CD1c-positive myeloid dendritic cell (primary cell): ENCODE data around the gene CEP128.

Experiments used
- DNase-seq: peaks from one replicate; pipeline ENCODE4 v3.0.0-alpha.2; 2016; ENCODE audit errors: extremely low spot score

CEP128 gene

GRCh38 chr14:80615831-80616230, 325.7 kb downstream of the CEP128 start:
- DNase-seq, result no peak

DNA sequence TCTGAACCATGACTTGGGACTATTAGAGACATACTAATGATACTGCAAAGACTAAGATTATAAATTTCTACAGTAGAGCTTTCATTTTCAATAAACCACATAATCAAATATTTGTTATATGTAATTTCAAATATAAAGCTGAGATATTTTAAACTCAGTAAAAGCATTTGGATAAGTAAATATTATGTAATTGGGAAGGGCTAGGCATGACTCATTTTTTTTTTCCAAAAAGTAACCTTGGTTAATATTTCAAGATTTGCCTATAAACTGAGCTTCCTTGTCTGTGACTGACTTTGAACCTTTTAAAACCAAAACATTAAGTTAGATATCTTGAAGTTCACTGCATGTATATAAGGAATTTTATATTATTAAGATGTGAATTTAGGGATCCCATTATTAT, 332.5 kb downstream of the CEP128 start:
- no peak for DNase-seq

GRCh38 chr14:80608563-80608962, 333.0 kb downstream of the CEP128 start:
- no peak for DNase-seq

GRCh38 chr14:80607430-80608190, 333.9 kb downstream of the CEP128 start:
- DNase-seq, result no peak

DNA sequence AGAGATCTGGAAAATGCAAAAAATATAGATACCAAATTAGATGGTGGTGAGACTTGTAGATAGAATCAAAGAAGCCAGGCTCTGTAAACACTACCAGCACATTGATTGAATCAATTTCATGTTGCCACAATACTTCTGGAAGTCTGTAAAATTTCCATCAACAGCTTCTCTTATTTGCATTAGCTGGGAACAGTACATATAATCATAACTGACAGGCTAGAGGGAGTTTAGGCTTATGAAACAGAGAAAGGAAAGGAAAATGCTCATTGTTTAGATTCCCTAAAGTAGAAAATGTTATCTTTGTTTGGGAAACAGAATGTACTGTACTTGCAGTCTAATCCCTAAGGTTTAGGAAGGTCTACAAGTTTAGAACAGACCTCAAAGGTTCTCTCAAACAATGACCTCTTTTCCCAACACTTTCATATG, 335.2 kb downstream of the CEP128 start:
- no peak for DNase-seq

- DNase-seq, result no peak
Measured at GRCh38 chr14:80605536-80605935, 336.0 kb downstream of the CEP128 start.

DNA sequence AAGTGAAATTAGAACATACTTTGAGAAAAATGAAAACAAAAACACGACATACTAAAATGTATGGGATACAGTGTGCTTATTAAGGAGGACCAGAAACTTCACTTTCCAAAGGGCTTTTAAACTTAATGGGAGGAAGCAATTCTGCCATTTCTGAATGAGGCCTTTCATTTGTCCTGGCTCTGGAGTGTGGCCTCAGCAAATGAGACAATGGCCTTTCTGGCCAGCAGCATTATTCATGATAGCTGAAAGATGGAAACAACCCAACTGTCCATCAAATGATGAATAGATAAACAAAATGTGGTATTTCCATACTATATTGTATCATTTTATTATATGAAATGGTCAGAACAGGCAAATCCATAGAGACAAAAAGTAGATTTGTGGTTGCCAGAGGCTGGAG, 338.6 kb downstream of the CEP128 start:
- DNase-seq, result no peak

DNA sequence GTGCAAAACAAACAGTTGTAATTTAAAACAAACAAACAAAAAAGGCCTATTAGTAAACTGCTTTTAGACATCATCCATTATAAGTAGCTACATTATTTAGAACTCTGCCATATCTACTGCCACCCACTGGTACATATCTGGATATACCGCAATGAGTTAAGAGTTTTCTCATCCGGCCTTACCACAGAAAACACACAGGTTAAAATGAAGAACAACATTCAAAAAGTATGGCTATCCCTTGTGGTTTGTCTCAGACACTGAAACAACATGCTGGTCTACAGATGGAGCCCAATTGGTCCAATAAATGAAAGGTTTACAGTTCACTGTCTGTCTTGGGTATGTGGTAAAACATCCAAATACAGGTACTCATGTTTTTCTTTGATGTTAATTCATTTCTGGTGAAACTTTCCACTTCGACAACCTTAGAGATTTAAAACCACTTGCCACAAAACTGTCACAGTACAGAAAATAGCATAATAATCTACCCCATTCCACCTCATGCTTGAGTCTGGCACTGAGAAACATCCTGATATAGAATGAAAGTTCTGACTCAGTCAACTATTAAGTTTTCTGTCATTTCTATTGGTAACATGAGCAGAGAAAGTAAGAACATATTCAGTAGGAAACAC, 354.3 kb downstream of the CEP128 start:
- DNase-seq, result no peak

DNA sequence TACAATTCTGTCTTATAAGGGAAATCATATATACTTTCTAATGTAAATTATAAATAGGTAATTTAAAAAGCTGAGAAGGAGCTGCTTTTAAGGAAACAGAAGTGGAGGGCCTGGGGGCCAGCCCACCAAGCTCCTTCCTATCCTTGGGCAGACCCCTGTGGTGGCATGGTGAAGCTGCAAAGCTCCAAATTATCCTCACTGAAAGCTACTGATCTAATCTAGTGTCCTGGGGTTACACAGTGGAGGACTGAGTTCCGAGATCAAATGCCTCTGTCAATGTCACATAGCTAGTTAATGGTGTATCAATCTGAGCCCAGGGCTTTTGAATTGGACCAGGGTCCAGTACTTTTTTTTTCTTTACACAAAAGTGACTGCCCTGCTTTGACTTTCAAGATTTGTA, 355.4 kb downstream of the CEP128 start:
- no peak for DNase-seq

DNA sequence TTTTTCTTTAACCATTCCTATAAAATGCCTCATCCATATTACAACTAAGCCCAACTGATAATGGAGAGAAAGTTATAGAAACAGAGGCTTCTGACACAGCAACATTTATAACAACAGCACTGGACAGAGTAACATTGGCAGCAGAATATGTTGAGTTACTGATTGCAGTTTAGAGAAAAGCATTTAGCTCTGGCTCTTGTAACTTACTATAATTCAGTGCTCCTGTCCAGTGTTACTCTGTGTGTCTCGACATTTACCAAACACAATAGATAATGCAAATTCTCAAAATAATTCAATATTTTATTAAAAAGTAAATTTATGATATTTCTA, 356.1 kb downstream of the CEP128 start:
- no peak for DNase-seq

DNA sequence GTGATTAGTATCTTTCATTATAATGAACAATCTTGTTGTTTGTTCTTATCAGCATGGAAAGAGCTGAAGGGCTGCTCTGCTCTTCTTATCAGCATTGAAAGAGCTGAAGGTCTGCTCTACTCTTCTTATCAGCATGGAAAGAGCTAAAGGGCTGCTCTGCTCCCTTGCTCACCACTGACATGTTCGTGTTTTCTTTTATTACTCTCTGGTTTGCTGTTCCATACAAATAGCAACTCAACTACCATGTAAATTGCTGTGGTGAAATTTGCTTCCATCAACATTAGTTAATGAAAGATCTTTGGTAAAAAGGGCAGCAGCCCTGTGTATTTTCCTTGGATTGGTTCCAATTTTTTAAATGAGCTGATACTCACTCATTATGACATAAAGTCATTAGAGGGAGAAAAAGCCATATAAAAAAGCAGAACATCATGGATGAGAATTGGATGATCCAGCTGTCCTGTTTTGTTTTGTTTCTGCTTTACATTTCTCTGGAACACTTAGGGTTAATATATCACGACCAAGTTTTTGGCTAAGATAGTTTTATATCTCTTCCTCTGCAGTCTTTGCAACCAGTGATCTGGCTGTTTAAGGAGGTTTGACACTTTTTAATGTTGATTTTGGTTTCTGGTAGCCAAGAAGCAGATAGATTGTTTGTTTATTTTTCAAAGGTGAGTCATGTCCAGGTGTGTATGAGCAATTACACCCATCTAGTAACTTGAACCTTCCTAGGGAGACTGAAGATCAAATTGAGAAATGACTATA, 356.6 kb downstream of the CEP128 start:
- DNase-seq, result no peak

DNA sequence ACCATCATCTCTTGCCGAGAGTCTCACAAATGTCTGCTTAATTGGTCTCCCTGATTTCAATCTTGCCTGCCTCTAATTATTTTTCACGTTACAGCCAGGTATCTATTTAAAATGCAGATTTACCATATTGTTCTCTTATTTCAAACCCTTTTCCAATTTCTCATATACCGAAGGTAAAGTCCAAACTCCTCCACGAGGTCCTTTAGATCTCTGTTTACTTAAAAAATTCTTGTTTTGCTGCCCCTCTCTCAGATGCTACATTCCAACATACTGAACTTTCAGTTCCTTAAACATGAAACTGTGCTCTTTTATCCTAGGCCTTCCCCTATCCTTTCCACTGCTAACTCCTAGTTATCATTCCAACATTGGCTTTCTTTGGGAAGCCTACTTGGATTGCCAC, 363.9 kb downstream of the CEP128 start:
- DNase-seq, result no peak

- DNase-seq, result no peak
Measured at GRCh38 chr14:80576401-80576800, 365.1 kb downstream of the CEP128 start.

DNA sequence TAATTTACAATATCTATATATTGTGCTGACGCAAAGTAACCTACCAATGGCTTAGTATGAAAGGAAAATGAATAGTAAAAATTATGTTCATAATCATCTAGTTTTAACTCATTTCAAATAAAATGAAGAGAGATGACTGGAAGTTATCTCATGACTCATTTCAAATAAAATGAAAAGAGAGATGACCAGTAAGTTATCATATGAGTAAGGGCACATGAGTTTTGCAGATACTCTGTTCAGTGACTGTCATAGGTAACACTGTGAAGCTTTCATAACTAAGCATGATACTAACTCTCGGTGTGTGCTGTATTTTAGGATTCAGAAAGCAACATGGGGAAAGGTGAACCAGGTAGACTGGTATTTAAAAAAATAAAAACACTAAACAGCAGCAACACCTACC, 365.8 kb downstream of the CEP128 start:
- no peak for DNase-seq

DNA sequence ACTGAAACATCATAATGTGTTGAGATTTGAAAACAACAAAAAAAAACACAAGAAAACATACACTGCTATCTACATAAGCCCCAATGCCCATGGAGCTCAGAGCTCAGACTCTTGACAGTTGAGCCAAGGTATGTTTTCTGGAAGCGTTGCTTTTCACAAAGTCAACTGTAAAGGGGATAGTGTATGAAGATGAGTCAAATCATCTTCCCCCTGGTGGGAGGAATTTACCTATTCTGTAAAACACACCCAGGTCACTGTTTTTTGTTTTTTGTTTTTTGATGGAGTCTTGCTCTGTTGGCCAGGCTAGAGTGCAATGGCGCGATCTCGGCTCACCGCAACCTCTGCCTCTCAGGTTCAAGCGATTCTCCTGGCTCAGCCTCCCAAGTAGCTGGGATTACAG, 368.9 kb downstream of the CEP128 start:
- no peak for DNase-seq

- DNase-seq, result no peak
Measured at GRCh38 chr14:80570930-80571298, 370.6 kb downstream of the CEP128 start.

- DNase-seq, result no peak
Measured at GRCh38 chr14:80567905-80568536, 373.5 kb downstream of the CEP128 start.

- no peak for DNase-seq
Measured at GRCh38 chr14:80565001-80565400, 376.5 kb downstream of the CEP128 start.

GRCh38 chr14:80564051-80564450, 377.5 kb downstream of the CEP128 start:
- no peak for DNase-seq

DNA sequence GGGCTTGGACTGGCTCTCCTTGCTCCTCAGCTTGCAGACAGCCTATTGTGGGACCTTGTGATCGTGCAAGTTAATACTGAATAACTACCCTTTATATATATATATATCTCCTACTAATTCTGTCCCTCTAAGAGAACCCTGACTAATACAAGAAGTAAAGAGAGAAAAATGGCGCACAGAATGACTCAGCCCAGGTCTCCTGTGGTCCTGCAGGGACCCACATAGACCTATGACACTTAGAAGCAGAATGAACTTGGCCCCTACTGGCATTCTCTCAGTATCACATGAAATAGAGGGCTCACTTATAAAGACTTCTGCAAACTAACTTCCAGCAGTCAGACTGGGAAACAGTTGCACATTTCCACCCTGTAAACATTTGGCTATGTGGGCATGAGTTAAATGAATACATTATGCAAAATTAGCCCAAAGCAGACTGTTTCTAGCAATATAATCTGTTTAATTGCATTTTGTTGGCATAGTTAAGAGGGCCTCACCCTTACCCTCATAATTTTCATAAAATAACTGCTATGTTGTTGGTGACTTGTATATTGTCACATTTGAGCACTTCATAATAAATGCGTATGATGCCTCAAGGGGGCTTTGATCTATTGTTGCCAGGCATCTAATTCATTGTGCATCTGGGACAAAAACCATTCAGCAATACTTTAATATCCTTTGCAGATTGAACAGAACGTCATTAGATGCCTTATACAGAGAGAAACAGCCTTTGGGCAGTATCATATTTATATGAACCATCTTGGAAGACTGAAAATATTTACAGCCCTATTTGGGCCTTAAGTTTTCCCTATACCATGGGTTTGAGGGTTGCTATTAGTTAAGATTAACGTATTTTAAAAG, 380.5 kb downstream of the CEP128 start:
- DNase-seq, result no peak

DNA sequence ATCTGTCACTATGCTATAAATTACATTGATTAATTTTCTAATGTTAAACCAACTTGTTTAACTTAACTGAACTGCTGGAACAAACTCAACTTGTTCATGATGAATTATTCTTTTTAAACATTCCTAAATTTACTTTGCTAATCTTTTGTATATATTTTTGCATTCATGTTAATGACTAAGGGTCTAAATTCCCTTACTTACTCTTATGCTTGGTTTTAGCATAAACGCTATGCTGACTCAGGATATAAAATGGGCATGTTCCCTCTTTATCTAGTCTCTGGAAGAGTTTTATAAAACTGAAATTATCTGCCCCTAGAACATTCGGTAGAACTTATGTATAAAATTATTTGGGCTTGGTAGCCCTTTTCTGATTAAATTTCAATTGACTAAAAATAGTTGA, 387.4 kb downstream of the CEP128 start:
- DNase-seq, result no peak

GRCh38 chr14:80549141-80549540, 392.4 kb downstream of the CEP128 start:
- DNase-seq, result no peak
